ENCODE data around the gene WDPCP.

The WDPCP gene

DNA sequence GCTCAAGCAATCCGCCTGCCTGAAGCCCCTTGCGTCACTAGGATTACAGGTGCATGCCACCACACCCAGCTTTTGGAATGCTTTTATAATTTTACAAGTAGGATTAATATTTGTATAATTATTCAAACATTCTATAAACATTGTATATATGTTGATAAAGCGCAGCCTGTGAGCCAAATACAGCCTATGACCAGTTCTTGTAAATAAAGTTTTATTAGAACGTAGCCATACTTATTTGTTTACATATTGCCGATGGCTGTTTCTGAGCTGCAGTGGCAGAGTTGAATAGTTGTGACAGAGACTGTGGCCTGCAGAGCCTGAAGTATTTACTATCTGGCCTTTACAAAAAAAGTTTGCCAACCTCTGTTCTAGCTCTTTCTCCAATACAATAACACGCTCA, 305.0 kb downstream of the WDPCP start:
- Histone ChIP-seq H3K9ac (ENCODE audit: insufficient read length, low read depth) (no peak overlapping the region), H3K9me3 (ENCODE audit: insufficient read depth, low read length) (no peaks in the 10 kb centered on the region), H3K36me3 (ENCODE audit: insufficient read depth, insufficient read length, low read length) (no peaks in the 10 kb centered on the region), H3K27me3 (ENCODE audit: insufficient read depth, insufficient read length) (no peaks in the 10 kb centered on the region), H3K4me3 (ENCODE audit: insufficient read length, low read depth) (no peak overlapping the region), H3K4me1 (ENCODE audit: insufficient read depth, insufficient read length) (no peaks in the 10 kb centered on the region)
- TF ChIP-seq YY1 (IDR thresholded peaks at IDR 0.05; ENCODE audit: insufficient read depth, insufficient read length) (no peak), SUZ12 (IDR thresholded peaks at IDR 0.05; ENCODE audit: extremely low read depth, insufficient read depth, insufficient read length) (no peak), ZNF274 (IDR thresholded peaks at IDR 0.05; ENCODE audit: low read depth, low read length) (no peak)
- no peak for DNase-seq (ENCODE audit: low read depth, low spot score)

DNA sequence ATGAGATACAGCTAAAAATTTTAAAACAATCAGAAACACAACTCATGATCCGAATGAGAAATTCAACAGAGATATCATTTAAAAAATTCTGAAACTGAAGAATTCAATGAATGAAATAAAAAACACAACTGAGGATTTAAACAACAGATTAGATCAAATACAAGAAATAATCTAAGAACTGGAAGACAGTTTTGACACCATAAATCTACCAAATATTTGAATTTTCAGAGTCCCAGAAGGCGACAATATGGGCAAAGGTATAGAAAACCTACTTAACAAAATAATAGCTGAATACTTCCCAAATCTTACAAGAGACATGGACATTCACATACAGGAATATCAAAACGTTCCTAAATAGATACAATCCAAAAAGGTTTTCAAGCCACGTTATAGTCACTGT, 315.7 kb downstream of the WDPCP start:
- no peaks in the 10 kb centered on the region for H3K27me3 ChIP-seq (ENCODE audit: insufficient read depth, insufficient read length)
- TF ChIP-seq SUZ12 (IDR thresholded peaks at IDR 0.05; ENCODE audit: extremely low read depth, insufficient read depth, insufficient read length), result no peak
- no peak for TF ChIP-seq YY1 (IDR thresholded peaks at IDR 0.05; ENCODE audit: insufficient read depth, insufficient read length)
- no peak for TF ChIP-seq ZNF274 (IDR thresholded peaks at IDR 0.05; ENCODE audit: low read depth, low read length)
- peaks cover 11% of the 10 kb centered on the region; the same call in 1 of the 2 replicates for H3K9me3 ChIP-seq (ENCODE audit: insufficient read depth, low read length)
- H3K4me1 ChIP-seq (ENCODE audit: insufficient read depth, insufficient read length), result no peaks in the 10 kb centered on the region
- H3K9ac ChIP-seq (ENCODE audit: insufficient read length, low read depth), result no peak overlapping the region
- H3K36me3 ChIP-seq (ENCODE audit: insufficient read depth, insufficient read length, low read length), result no peaks in the 10 kb centered on the region
- DNase-seq (ENCODE audit: low read depth, low spot score), result no peak
- H3K4me3 ChIP-seq (ENCODE audit: insufficient read length, low read depth), result no peak overlapping the region

DNA sequence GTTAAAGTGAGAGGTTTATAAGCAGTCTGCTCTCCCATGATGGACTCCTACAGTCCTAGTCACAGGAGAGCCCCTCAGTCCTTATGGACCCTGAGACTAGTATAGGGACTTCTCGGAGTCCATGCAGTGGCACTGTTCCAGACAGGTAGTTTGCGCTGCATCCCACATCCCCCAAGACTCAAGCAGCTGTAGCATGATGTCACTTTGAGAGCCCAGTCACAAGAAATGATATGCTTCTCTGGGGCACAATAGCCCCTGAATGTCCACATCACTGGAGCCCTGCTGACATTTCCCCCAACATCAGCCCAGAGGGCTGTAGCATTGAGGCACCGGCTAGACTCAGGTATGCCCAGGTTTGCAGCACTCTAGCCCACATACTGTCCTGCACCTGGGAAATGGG, 317.6 kb downstream of the WDPCP start:
- Histone ChIP-seq H3K9ac (ENCODE audit: insufficient read length, low read depth) (no peak overlapping the region), H3K36me3 (ENCODE audit: insufficient read depth, insufficient read length, low read length) (no peaks in the 10 kb centered on the region), H3K4me3 (ENCODE audit: insufficient read length, low read depth) (no peak overlapping the region), H3K9me3 (ENCODE audit: insufficient read depth, low read length) (peaks cover 11% of the 10 kb centered on the region; the same call in 1 of the 2 replicates), H3K4me1 (ENCODE audit: insufficient read depth, insufficient read length) (no peaks in the 10 kb centered on the region), H3K27me3 (ENCODE audit: insufficient read depth, insufficient read length) (no peaks in the 10 kb centered on the region)
- no peak for DNase-seq (ENCODE audit: low read depth, low spot score)
- no peak for TF ChIP-seq SUZ12 (IDR thresholded peaks at IDR 0.05; ENCODE audit: extremely low read depth, insufficient read depth, insufficient read length)
- TF ChIP-seq YY1 (IDR thresholded peaks at IDR 0.05; ENCODE audit: insufficient read depth, insufficient read length), result no peak
- TF ChIP-seq ZNF274 (IDR thresholded peaks at IDR 0.05; ENCODE audit: low read depth, low read length), result no peak

DNA sequence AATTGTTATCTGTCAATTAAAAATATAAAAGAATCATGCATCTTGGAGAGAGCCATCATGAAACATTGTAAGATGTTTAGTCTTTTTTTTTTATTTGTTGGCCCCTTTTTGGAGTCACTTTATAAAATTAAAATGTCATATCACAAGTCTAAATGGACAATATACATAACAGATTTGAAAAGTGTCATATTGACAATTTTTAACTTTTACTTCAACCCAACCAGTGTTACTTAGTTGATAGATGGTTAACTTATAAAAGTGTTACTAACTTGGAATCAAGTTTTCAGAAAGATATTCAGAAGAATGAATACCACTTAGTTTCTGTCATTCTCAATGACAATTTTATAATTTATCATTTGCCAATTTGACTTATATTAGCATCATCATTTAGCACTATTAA, 319.3 kb downstream of the WDPCP start:
- TF ChIP-seq ZNF274 (IDR thresholded peaks at IDR 0.05; ENCODE audit: low read depth, low read length) (no peak), YY1 (IDR thresholded peaks at IDR 0.05; ENCODE audit: insufficient read depth, insufficient read length) (no peak)
- Histone ChIP-seq H3K36me3 (ENCODE audit: insufficient read depth, insufficient read length, low read length) (no peaks in the 10 kb centered on the region), H3K9ac (ENCODE audit: insufficient read length, low read depth) (no peak overlapping the region), H3K9me3 (ENCODE audit: insufficient read depth, low read length) (peaks cover 11% of the 10 kb centered on the region; the same call in 1 of the 2 replicates), H3K4me1 (ENCODE audit: insufficient read depth, insufficient read length) (no peaks in the 10 kb centered on the region), H3K27me3 (ENCODE audit: insufficient read depth, insufficient read length) (no peaks in the 10 kb centered on the region), H3K4me3 (ENCODE audit: insufficient read length, low read depth) (no peak overlapping the region)
- no peak for DNase-seq (ENCODE audit: low read depth, low spot score)

DNA sequence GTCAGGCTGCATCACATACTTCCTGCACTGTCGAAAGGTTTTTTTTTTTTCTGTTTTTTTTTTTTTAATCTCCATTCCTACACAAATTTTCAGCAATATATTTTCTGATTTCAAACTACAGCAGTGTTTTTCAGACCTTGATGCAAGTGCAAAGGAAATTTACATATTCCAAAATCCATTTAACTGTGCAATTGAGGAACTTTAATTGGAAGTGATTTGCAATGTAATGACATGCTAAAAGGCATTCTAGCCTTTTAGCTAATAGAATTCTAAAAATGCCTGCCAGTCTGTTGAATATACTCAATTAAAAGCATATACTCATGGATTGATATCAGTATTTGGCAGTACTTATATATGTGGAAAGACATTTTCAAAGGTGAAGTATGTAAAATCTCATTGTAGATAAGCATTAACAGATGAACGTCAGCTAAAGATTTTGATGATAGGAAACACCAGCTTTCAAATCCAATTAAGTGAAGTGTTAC, 327.1 kb downstream of the WDPCP start:
- DNase-seq (ENCODE audit: low read depth, low spot score), result no peak
- no peaks in the 10 kb centered on the region for H3K27me3 ChIP-seq (ENCODE audit: insufficient read depth, insufficient read length)
- no peaks in the 10 kb centered on the region for H3K9me3 ChIP-seq (ENCODE audit: insufficient read depth, low read length)
- no peak for TF ChIP-seq YY1 (IDR thresholded peaks at IDR 0.05; ENCODE audit: insufficient read depth, insufficient read length)
- no peak for TF ChIP-seq ZNF274 (IDR thresholded peaks at IDR 0.05; ENCODE audit: low read depth, low read length)
- TF ChIP-seq SUZ12 (IDR thresholded peaks at IDR 0.05; ENCODE audit: extremely low read depth, insufficient read depth, insufficient read length), result no peak
- no peaks in the 10 kb centered on the region for H3K36me3 ChIP-seq (ENCODE audit: insufficient read depth, insufficient read length, low read length)
- H3K4me3 ChIP-seq (ENCODE audit: insufficient read length, low read depth), result no peak overlapping the region
- no peaks in the 10 kb centered on the region for H3K4me1 ChIP-seq (ENCODE audit: insufficient read depth, insufficient read length)
- no peak overlapping the region for H3K9ac ChIP-seq (ENCODE audit: insufficient read length, low read depth)

DNA sequence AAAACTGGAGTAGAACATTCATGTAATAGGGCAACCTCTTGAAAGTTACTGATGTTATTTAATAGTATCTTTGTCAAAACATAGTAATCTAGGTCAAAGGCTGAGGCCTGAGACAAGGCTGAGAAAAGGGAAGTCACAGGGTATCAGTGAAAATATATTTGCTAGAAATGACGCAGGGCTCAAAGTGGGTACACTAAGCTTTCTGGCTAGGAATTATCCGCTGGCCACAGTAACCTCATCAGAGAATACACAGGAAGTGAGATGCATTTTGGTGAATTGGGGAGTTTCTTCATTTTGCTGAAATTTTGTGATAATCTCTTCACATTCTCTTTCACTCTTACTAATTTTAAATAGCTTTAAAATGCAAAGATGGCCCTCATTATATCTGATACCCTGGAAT, 330.8 kb downstream of the WDPCP start:
- Histone ChIP-seq H3K27me3 (ENCODE audit: insufficient read depth, insufficient read length) (no peaks in the 10 kb centered on the region), H3K4me1 (ENCODE audit: insufficient read depth, insufficient read length) (no peaks in the 10 kb centered on the region), H3K4me3 (ENCODE audit: insufficient read length, low read depth) (no peak overlapping the region), H3K36me3 (ENCODE audit: insufficient read depth, insufficient read length, low read length) (no peaks in the 10 kb centered on the region), H3K9me3 (ENCODE audit: insufficient read depth, low read length) (no peaks in the 10 kb centered on the region), H3K9ac (ENCODE audit: insufficient read length, low read depth) (no peak overlapping the region)
- no peak for DNase-seq (ENCODE audit: low read depth, low spot score)
- TF ChIP-seq SUZ12 (IDR thresholded peaks at IDR 0.05; ENCODE audit: extremely low read depth, insufficient read depth, insufficient read length) (no peak), ZNF274 (IDR thresholded peaks at IDR 0.05; ENCODE audit: low read depth, low read length) (no peak), YY1 (IDR thresholded peaks at IDR 0.05; ENCODE audit: insufficient read depth, insufficient read length) (no peak)

DNA sequence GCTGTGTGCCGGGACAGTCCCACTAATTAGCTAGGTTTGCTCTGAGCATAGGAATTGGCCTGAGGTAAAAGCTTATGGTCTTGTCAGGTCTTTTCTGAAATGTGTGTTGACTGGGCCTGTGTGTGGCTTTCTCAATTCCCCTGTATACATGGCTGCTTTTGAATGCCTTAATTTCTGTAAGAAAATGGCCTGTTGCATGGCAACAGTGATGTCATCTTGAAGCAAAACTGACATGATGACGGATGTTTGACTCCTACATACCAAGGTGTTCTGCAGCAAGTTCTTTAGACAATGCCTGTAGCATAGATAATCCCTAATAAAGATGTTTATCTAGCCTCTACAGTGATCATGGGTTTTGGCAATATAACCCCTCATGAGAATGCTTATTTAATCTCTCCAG, 339.1 kb downstream of the WDPCP start:
- Histone ChIP-seq H3K36me3 (ENCODE audit: insufficient read depth, insufficient read length, low read length) (no peaks in the 10 kb centered on the region), H3K4me1 (ENCODE audit: insufficient read depth, insufficient read length) (no peaks in the 10 kb centered on the region), H3K27me3 (ENCODE audit: insufficient read depth, insufficient read length) (no peaks in the 10 kb centered on the region), H3K9ac (ENCODE audit: insufficient read length, low read depth) (no peak overlapping the region), H3K9me3 (ENCODE audit: insufficient read depth, low read length) (no peaks in the 10 kb centered on the region), H3K4me3 (ENCODE audit: insufficient read length, low read depth) (no peak overlapping the region)
- TF ChIP-seq ZNF274 (IDR thresholded peaks at IDR 0.05; ENCODE audit: low read depth, low read length) (no peak), SUZ12 (IDR thresholded peaks at IDR 0.05; ENCODE audit: extremely low read depth, insufficient read depth, insufficient read length) (no peak), YY1 (IDR thresholded peaks at IDR 0.05; ENCODE audit: insufficient read depth, insufficient read length) (no peak)
- DNase-seq (ENCODE audit: low read depth, low spot score), result no peak
